Panc1 (cell line): ENCODE results near the gene LLGL2. TPM values are rescaled to one million over a fixed set of nuclear protein-coding genes. Genes with fewer than 3 reads are reported as not detected.

Experiments
- ATAC-seq: fragments of 200-7000 bp; cut with Tn5 transposase; 2 replicates; pipeline ENCODE4 v1.9.1; 2020; ENCODE audit warnings: mild to moderate bottlenecking, moderate library complexity
- BruUV-seq: library from RNA; stranded (reverse); fragments of 400-500 nt; replicated peaks from 2 replicates; lab custom pipeline; 2021; lab: Mats Ljungman, UMichigan
- CTCF ChIA-PET: fragments of 300-600 bp; sonication (Branson Sonifier 250); formaldehyde crosslinking; loops from one replicate; lab custom pipeline; 2022; ENCODE audit warnings: antibody characterized with exemption; lab: Charles Lee
- POLR2A ChIA-PET: fragments of 300-600 bp; sonication (Branson Sonifier 250); formaldehyde crosslinking; loops from one replicate; lab custom pipeline; 2022; ENCODE audit warnings: antibody characterized with exemption; lab: Charles Lee
- DNase-seq: peaks from one replicate; pipeline ENCODE4 v3.0.0-alpha.2; 2010; ENCODE audit warnings: low read depth, low spot score
- H3K27ac ChIP-seq: 2 replicates; pipeline ENCODE4 v1.5.1; 2011; ENCODE audit warnings: mild to moderate bottlenecking, low read length, inconsistent platforms
- H3K27me3 ChIP-seq: fragments of 200-500 bp; sonication (Bioruptor generic); 2 replicates; pipeline ENCODE4 v1.6.0; 2014; ENCODE audit warnings: low read length, inconsistent platforms; ENCODE audit not compliant: control insufficient read depth, insufficient read depth
- H3K36me3 ChIP-seq: fragments of 200-500 bp; sonication (Bioruptor generic); 2 replicates; pipeline ENCODE4 v1.5.1; 2014; ENCODE audit warnings: inconsistent platforms, mild to moderate bottlenecking, low read length, moderate library complexity; ENCODE audit not compliant: control insufficient read depth, insufficient read depth
- H3K4me1 ChIP-seq: 2 replicates; pipeline ENCODE4 v1.5.1; 2011; ENCODE audit warnings: inconsistent platforms, mild to moderate bottlenecking, low read length, moderate library complexity; ENCODE audit not compliant: control insufficient read depth, insufficient read depth
- H3K4me3 ChIP-seq, 2 experiments: 2 replicates each; pipeline ENCODE4 v1.5.1; 2011 to 2012; ENCODE audit warnings: low read depth in 2 of 2, low read length in 2 of 2, mild to moderate bottlenecking in 2 of 2, inconsistent platforms in 1 of 2, moderate library complexity in 1 of 2
- H3K9me3 ChIP-seq: fragments of 200-500 bp; sonication (Bioruptor generic); 2 replicates; pipeline ENCODE4 v1.5.1; 2014; ENCODE audit warnings: low read depth, mild to moderate bottlenecking, inconsistent platforms, low read length, moderate library complexity; ENCODE audit not compliant: control insufficient read depth, insufficient read depth
- CTCF ChIP-seq: fragments of 450-650 bp; IDR thresholded peaks from 2 replicates; pipeline ENCODE4 v1.5.1; 2017; ENCODE audit warnings: mild to moderate bottlenecking
- POLR2AphosphoS5 ChIP-seq: IDR thresholded peaks from 2 replicates; pipeline ENCODE4 v1.6.1; 2012; ENCODE audit warnings: mild to moderate bottlenecking, low read depth, low read length, moderate library complexity
- REST ChIP-seq, 2 experiments: IDR thresholded peaks; 2 replicates each; pipeline ENCODE4 v1.6.1; 2011 to 2012; ENCODE audit warnings: low read depth in 2 of 2, control low read depth in 1 of 2, low read length in 1 of 2, mild to moderate bottlenecking in 1 of 2, moderate library complexity in 1 of 2; ENCODE audit not compliant: insufficient read depth in 1 of 2
- SIN3A ChIP-seq: IDR thresholded peaks from 2 replicates; pipeline ENCODE4 v1.6.1; 2012; ENCODE audit warnings: low read depth, mild to moderate bottlenecking, low read length, moderate library complexity, borderline replicate concordance; ENCODE audit not compliant: insufficient read depth
- TCF7L2 ChIP-seq: IDR thresholded peaks from 2 replicates; pipeline ENCODE4 v1.6.1; 2011; ENCODE audit warnings: mild to moderate bottlenecking, low read depth, low read length, inconsistent platforms
- in situ Hi-C: cut with HindIII; loops from 2 replicates; pipeline ENCODE4 v1.10.0; 2016; ENCODE audit warnings: low sequenced_read_pairs, low pct_unique_long_range_greater_than_20kb
- intact Hi-C: fragments of 100-400 bp; cut with micrococcal nuclease; formaldehyde crosslinking; loops from one replicate; pipeline ENCODE4 v1.10.0; 2022; ENCODE audit not compliant: unreplicated experiment
- total RNA-seq: library from RNA; stranded (reverse); gene quantifications from one replicate; pipeline ENCODE4 v1.2.1, GENCODE V29; 2021; ENCODE audit not compliant: unreplicated experiment

The LLGL2 gene
- total RNA-seq, 1 experiment from 2014 or later = 201 TPM

- intact Hi-C loops (no loop called here), in situ Hi-C loops (no loop called here)
- Histone ChIP-seq H3K27ac (no peak overlapping the region), H3K4me3 (no peak overlapping the region), H3K36me3 (no peaks in the 10 kb centered on the region), H3K9me3 (no peaks in the 10 kb centered on the region), H3K4me1 (no peaks in the 10 kb centered on the region), H3K27me3 (no peaks in the 10 kb centered on the region)
- DNase-seq = no peak
- CTCF ChIA-PET = interaction anchor here (2.6 kb wide), 1 partner anchor 11 kb away, joined by 15 read pairs; the partner anchor contains the start of gene SMIM5
- TF ChIP-seq SIN3A (no peak), CTCF (no peak)
- POLR2A ChIA-PET = interaction anchor here (1.0 kb wide), 1 partner anchor 13 kb away, joined by 10 read pairs; no protein-coding TSS in a partner anchor
- ATAC-seq = no peak
- no TSS peak for BruUV-seq
These were observed 96.6 kb downstream of the LLGL2 start for GRCh38 chr17:75622076-75622475.

- DNase-seq = no peak
- Histone ChIP-seq H3K9me3 (no peaks in the 10 kb centered on the region), H3K27ac (no peak overlapping the region), H3K4me1 (no peaks in the 10 kb centered on the region), H3K36me3 (no peaks in the 10 kb centered on the region), H3K27me3 (no peaks in the 10 kb centered on the region), H3K4me3 (no peak overlapping the region)
- ChIA-PET POLR2A (interaction anchor here (0.7 kb wide), 1 partner anchor 135 kb away, joined by 3 read pairs; no protein-coding TSS in a partner anchor), CTCF (interaction anchor here (2.3 kb wide), 1 partner anchor 10 kb away, joined by 10 read pairs; the partner anchor contains the start of gene SMIM5)
- intact Hi-C loops = no loop called here
- BruUV-seq = no TSS peak
- in situ Hi-C loops = no loop called here
- ATAC-seq = no peak
- TF ChIP-seq SIN3A (no peak), REST (IDR thresholded peaks at IDR 0.05; ENCODE audit: insufficient read depth in 1 of 2, low read depth in 2 of 2, low read length in 1 of 2) (no peak), CTCF (no peak), TCF7L2 (no peak), POLR2AphosphoS5 (no peak)
These were observed 97.3 kb downstream of the LLGL2 start for GRCh38 chr17:75622771-75623273.
